Measurements from ENCODE around the gene SLC24A3.

The SLC24A3 gene

DNA sequence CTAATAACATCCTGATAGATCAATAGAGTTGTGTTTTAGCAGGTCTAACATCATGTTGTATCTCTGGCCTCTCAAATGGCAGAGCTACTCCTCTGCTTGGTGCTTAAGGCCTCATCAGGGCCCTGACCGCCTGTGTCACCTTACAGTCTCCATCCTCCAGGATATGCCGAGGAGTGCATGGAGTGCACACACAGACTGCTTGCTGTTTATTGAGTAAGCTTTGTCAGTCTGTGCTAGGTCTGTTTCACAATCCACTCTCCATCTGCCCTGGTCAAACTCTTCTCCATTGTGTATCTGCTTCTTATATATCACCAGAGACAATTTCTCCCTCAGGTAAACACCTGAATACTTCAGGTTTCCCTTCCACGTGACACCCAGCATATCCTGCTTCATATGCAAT is 136.1 kb downstream of the SLC24A3 start:
- H3K27me3 ChIP-seq (ENCODE audit: control insufficient read depth, low read length): peaks cover 21% of the 10 kb centered on the region
- H3K4me1 ChIP-seq (ENCODE audit: control insufficient read depth, low read length): no peaks in the 10 kb centered on the region
- no peaks in the 10 kb centered on the region for H4K20me1 ChIP-seq (ENCODE audit: control insufficient read depth, insufficient read depth, low read depth, low read length)
- H3K9me2 ChIP-seq (replicated peaks; ENCODE audit: control insufficient read depth, low read length): no peaks in the 10 kb centered on the region
- no peaks in the 10 kb centered on the region for H3K36me3 ChIP-seq (ENCODE audit: control insufficient read depth, low read length)
- no peaks in the 10 kb centered on the region for H3F3A ChIP-seq (ENCODE audit: control insufficient read depth, insufficient read depth)
- TF ChIP-seq, protein P1, sequence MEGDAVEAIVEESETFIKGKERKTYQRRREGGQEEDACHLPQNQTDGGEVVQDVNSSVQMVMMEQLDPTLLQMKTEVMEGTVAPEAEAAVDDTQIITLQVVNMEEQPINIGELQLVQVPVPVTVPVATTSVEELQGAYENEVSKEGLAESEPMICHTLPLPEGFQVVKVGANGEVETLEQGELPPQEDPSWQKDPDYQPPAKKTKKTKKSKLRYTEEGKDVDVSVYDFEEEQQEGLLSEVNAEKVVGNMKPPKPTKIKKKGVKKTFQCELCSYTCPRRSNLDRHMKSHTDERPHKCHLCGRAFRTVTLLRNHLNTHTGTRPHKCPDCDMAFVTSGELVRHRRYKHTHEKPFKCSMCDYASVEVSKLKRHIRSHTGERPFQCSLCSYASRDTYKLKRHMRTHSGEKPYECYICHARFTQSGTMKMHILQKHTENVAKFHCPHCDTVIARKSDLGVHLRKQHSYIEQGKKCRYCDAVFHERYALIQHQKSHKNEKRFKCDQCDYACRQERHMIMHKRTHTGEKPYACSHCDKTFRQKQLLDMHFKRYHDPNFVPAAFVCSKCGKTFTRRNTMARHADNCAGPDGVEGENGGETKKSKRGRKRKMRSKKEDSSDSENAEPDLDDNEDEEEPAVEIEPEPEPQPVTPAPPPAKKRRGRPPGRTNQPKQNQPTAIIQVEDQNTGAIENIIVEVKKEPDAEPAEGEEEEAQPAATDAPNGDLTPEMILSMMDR (IDR thresholded peaks at IDR 0.05; ENCODE audit: low read depth, low read length, poor library complexity, severe bottlenecking): no peak
- no peak for TF ChIP-seq EZH2phosphoT487 (IDR thresholded peaks at IDR 0.05; ENCODE audit: borderline replicate concordance, low read length)
- no peaks in the 10 kb centered on the region for H3K9me3 ChIP-seq (ENCODE audit: control insufficient read depth, insufficient read depth, low read length)
- no peak overlapping the region for H3K4me3 ChIP-seq (ENCODE audit: low read length)
- H3K4me2 ChIP-seq (ENCODE audit: low read length): no peak overlapping the region
- no peak overlapping the region for H3K27ac ChIP-seq (ENCODE audit: low read depth, low read length)
- H3K79me2 ChIP-seq (ENCODE audit: control insufficient read depth, low read length): no peaks in the 10 kb centered on the region

DNA sequence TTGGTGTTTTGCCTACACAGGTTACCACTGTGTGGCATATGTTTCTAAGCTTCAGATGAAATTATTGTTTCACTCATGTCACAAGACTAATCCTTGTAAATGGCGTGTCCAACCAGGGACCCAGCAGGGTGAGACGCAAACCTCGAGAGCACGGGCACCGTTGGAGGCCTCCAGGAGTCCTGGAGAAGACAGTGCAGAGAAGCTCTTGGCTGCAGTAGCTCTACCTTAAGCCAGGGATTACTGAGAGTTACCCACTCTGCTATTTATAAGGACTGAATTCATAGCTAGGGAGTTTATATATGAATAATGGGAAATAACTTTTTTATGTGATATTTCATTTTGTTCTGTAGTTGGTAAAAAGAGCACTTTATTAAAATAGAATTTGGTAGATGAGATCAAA is 137.4 kb downstream of the SLC24A3 start:
- H3K36me3 ChIP-seq (ENCODE audit: control insufficient read depth, low read length): no peaks in the 10 kb centered on the region
- no peak overlapping the region for H3K4me2 ChIP-seq (ENCODE audit: low read length)
- H3K9me2 ChIP-seq (replicated peaks; ENCODE audit: control insufficient read depth, low read length): no peaks in the 10 kb centered on the region
- no peak for TF ChIP-seq EZH2phosphoT487 (IDR thresholded peaks at IDR 0.05; ENCODE audit: borderline replicate concordance, low read length)
- TF ChIP-seq, protein P1 (IDR thresholded peaks at IDR 0.05; ENCODE audit: low read depth, low read length, poor library complexity, severe bottlenecking): no peak
- H3K4me3 ChIP-seq (ENCODE audit: low read length): no peak overlapping the region
- no peaks in the 10 kb centered on the region for H3K4me1 ChIP-seq (ENCODE audit: control insufficient read depth, low read length)
- H3K27me3 ChIP-seq (ENCODE audit: control insufficient read depth, low read length): peaks cover 21% of the 10 kb centered on the region
- no peaks in the 10 kb centered on the region for H4K20me1 ChIP-seq (ENCODE audit: control insufficient read depth, insufficient read depth, low read depth, low read length)
- no peaks in the 10 kb centered on the region for H3F3A ChIP-seq (ENCODE audit: control insufficient read depth, insufficient read depth)
- no peaks in the 10 kb centered on the region for H3K79me2 ChIP-seq (ENCODE audit: control insufficient read depth, low read length)
- H3K27ac ChIP-seq (ENCODE audit: low read depth, low read length): no peak overlapping the region
- H3K9me3 ChIP-seq (ENCODE audit: control insufficient read depth, insufficient read depth, low read length): no peaks in the 10 kb centered on the region

DNA sequence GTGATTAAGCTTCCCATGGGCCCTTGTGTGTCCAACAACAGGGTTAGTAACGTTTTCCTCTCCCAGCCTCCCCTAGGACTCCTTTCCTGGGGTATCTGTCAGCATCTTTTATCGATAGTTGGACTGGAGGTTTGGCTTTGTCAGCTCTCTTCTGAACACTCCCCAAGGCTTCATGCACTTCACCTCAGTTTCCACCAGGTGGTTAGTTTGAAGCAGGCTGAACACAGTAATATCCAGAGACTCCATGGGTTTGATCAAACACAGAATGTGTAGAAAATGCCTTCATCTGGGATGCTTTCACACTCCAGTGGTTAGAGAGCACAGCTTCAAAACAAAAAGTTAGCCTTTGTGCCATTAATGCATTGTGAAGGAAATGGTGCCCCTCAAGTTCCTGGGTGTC is 139.1 kb downstream of the SLC24A3 start:
- Histone ChIP-seq H3K79me2 (ENCODE audit: control insufficient read depth, low read length) (no peaks in the 10 kb centered on the region), H3K36me3 (ENCODE audit: control insufficient read depth, low read length) (no peaks in the 10 kb centered on the region), H3K4me2 (ENCODE audit: low read length) (no peak overlapping the region), H3K9me3 (ENCODE audit: control insufficient read depth, insufficient read depth, low read length) (no peaks in the 10 kb centered on the region), H3K4me3 (ENCODE audit: low read length) (no peak overlapping the region), H3K27me3 (ENCODE audit: control insufficient read depth, low read length) (peaks cover 21% of the 10 kb centered on the region), H3K27ac (ENCODE audit: low read depth, low read length) (no peak overlapping the region), H4K20me1 (ENCODE audit: control insufficient read depth, insufficient read depth, low read depth, low read length) (no peaks in the 10 kb centered on the region), H3F3A (ENCODE audit: control insufficient read depth, insufficient read depth) (no peaks in the 10 kb centered on the region), H3K4me1 (ENCODE audit: control insufficient read depth, low read length) (no peaks in the 10 kb centered on the region), H3K9me2 (replicated peaks; ENCODE audit: control insufficient read depth, low read length) (no peaks in the 10 kb centered on the region)
- TF ChIP-seq, protein P1 (IDR thresholded peaks at IDR 0.05; ENCODE audit: low read depth, low read length, poor library complexity, severe bottlenecking): no peak
- no peak for TF ChIP-seq EZH2phosphoT487 (IDR thresholded peaks at IDR 0.05; ENCODE audit: borderline replicate concordance, low read length)

DNA sequence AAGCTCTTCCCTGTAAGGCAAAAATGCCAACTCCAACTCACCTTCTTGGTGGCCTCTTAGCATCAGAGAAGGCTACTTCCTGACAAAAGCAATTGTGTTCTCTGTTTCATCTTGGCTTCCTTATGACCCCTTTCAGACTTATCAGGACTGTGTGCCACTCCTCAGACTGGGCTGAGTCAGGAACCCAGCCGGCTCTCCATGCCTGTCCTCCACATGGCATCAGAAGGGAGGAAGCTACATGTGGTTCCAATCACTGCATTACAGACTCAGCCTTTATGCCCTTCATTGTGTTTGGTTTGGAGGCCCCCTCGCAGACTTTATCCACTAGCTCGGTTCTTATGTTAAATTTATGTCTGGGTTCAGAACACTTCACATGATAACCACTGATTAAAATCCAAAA is 142.5 kb downstream of the SLC24A3 start:
- Histone ChIP-seq H3K27ac (ENCODE audit: low read depth, low read length) (no peak overlapping the region), H3K36me3 (ENCODE audit: control insufficient read depth, low read length) (no peaks in the 10 kb centered on the region), H3K79me2 (ENCODE audit: control insufficient read depth, low read length) (no peaks in the 10 kb centered on the region), H4K20me1 (ENCODE audit: control insufficient read depth, insufficient read depth, low read depth, low read length) (no peaks in the 10 kb centered on the region), H3K9me3 (ENCODE audit: control insufficient read depth, insufficient read depth, low read length) (no peaks in the 10 kb centered on the region), H3K9me2 (replicated peaks; ENCODE audit: control insufficient read depth, low read length) (no peaks in the 10 kb centered on the region), H3K4me3 (ENCODE audit: low read length) (no peak overlapping the region), H3K4me2 (ENCODE audit: low read length) (no peak overlapping the region), H3F3A (ENCODE audit: control insufficient read depth, insufficient read depth) (no peaks in the 10 kb centered on the region), H3K27me3 (ENCODE audit: control insufficient read depth, low read length) (no peaks in the 10 kb centered on the region), H3K4me1 (ENCODE audit: control insufficient read depth, low read length) (no peaks in the 10 kb centered on the region)
- no peak for TF ChIP-seq EZH2phosphoT487 (IDR thresholded peaks at IDR 0.05; ENCODE audit: borderline replicate concordance, low read length)
- TF ChIP-seq, protein P1 (IDR thresholded peaks at IDR 0.05; ENCODE audit: low read depth, low read length, poor library complexity, severe bottlenecking): no peak

Data from DOHH2 (cell line).